ENCODE data around the gene TRIM37.
"Not testable (repeated sequence)": the region's sequence is repeated elsewhere in the genome, so short reads cannot be mapped to it uniquely, and the experiment has no call there.

The TRIM37 gene

DNA sequence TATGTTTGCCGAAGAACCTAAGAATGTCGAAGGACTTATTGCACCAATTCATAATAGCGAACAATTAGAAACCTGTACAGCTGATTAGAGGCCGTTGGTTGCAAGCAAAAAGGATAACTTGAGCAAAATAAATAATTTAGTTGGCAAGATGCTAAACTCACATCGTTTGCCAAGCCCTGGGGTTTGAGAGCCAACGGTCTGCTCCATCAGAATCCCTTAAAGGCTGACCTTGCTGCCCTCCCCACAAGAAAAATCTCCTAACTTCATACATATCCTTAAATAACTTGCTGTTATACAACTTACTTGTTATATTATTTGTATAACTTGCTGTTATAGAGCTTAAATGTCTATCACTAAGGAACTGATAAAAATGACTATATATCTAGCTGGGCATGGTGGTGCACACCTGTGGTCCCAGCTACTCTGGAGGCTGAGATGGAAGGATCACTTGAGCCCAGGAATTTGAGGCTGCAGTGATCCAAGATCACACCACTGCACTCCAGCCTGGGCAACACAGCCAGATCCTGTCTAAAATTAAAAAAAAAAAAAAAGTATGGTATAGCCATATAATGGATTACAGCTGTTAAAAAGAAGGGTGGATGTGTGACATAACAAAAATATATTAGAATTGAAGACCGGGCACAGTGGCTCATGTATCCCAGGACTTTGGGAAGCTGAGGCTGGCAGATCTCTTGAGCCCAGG, 1.9 kb upstream of the TRIM37 start:
- no peak for DNase-seq

DNA sequence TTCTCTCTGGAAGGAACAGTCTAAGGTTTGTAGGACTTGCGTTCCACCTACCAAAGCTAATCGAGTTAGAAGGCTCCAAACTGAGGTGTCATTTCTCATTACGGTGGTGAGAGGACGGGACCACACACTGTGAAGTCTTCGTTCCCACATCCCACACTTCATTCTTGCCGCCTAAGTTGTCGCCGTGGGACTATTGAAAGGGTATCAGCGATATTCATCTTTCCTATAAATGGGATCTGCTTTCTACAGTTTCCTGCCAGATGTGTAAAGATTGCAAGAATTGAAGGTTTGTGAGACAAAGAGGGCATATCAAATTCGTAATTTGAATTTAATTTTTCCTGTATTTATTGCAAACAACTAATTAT, 608 bp upstream of the TRIM37 start:
- no peak for DNase-seq

DNA sequence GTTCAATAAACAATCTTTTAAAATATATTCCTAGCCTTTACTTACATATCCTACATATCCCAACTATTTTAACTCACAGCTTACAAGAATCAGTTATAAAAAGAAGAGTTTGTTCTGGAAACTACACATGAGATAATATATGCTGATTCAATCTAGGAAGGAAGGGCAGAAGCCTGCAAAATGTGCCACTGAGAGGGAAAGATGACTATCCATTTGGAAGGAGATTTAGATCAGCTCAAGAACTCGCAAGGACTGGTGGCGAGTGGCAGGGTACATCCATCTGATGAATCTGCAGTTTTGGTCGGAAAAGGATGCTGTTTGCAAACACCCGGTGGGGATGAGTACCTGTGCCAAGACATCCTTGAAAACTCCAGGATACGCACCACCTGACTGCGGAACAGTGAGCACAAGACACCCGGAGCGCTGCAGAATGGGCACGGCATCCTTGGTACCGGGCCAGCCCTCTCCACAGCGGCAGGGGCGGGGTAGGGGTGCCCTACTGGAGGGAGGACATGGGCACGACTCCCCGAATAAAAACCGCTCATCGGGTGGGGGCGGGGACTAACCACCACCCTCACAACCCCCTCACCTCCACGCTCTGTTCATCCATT, 723 bp downstream of the TRIM37 start:
- DNase-seq = peak; percentile 36 to 69 (median 46)

DNA sequence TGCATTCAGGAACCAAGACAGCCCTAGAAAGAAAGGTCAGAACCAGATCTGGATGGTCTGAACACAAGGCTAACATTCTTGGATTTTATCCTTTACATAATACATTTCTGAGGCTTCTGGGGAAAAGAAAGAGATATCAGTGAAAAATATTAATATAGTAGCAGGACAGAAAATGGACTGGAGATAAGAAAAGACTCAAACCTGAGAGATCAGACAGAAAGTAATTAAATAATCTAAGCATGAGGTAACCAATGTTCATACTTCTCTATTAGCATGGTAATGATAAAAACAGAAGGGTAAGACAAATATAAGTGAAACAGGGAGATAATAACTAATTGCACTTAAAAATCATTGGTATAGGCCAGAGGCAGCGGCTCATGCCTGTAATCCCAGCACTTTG, 5.5 kb downstream of the TRIM37 start:
- DNase-seq = no peak

DNA sequence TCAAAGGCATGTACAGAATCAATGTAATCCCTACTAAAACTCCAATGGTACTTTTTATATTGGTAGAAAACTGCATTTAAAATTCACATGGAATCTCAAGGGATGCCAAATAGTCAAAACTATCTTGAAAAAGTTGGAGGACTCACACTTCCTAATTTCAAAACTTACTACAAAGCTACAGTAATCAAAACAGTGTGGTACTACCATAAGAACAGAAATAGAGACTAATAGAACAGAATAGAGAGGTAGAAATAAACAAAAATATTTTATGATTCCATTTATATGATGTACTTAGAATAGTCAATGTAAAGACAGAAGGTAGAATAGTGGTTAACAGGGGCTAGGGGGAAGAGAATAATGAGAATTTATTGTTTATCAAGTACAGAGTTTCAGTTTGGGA, 8.8 kb downstream of the TRIM37 start:
- no peak for DNase-seq

DNA sequence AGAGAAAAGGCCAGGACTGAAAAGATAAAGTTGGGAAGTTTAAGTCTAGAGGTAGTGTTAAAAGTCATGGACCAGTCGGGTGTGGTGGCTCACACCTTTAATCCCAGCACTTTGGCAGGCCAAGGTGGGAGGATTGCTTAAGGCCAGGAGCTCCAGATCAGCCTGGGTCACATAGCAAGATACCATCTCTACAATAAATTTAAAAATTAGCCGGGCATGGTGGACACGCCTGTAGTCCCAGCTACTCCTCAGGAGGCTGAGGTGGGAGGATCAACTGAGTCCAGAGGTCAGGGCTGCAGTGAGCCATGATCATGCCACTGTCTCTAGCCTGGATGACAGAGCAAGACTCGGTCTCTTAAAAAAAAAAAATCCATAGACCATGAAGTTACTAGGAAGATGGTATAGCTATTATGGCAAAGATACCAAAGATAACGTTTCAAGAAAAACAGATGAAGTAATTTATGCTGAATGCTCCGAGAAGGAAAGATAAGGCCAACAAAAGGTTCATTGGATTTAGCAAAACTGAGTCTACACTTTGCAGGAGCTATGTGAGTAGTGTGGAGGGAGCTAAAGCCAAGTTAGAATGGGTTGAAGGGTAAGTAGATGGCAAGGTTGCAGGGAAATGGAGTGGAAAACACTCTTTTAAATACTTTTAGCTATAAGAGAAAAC, 11.7 kb downstream of the TRIM37 start:
- DNase-seq = no peak

DNA sequence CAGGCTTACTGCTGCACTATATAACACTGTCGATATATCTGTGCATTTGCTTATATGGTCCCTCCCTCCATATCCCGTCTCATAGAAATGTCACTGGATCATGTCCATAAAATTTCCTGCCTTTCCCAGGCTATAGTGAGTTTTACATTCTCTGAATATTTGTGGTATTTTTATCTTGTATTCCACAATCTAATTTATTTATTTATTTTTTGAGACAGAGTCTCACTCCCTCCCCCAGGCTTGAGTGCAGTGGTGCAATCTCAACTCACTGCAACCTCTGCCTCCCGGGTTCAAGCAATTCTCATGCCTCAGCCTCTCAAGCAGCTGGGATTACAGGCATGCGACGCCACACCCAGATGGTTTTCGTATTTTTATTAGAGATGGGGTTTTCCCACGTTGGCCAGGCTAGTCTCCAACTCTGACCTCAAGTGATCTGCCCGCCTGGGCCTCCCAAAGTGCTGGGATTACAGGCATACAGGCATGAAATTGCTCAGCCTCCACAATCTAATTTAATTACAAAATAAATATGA, 12.9 kb downstream of the TRIM37 start:
- no peak for DNase-seq

DNA sequence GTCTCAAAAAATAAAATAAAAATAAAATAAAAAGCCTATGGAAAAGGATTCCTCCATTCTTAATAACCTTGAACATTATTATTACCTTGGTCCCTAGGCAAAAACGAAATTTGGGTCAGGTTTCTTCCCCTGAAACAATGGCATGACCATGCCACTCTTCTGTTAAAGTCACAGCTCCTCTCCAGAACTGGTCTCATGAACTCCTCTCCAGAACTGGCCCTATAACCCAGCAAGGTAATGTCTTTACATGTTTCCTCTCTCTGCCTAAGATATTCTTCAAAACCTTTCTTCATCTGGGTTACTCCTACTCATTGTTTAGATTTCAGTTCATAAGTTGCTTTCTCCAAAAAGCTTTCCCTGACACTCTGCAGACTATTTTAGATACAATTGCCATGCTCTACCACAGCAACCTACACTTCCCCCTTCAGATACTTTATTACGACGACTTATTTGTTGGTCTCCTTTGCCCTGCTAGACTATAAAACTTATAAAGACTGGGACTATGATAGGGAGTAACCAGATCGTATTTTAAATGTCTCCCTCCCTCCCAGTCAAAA, 13.5 kb downstream of the TRIM37 start:
- DNase-seq = no peak

DNA sequence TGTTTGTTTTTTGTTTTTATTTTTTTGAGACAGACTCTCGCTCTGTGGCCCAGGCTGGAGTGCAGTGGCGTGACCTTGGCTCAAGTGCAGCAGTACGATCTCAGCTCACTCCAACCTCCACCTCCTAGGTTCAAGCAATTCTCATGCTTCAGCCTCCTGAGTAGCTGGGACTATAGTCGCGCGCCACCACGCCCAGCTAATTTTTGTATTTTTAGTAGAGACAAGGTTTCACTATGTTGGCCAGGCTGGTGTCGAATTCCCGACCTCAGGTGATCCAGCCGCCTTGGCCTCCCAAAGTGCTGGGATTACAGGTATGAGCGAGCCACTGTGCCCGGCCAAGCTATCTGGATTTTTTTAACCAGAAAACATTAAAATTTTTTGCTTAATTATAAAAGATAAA, 16.1 kb downstream of the TRIM37 start:
- DNase-seq = not testable (repeated sequence)

DNA sequence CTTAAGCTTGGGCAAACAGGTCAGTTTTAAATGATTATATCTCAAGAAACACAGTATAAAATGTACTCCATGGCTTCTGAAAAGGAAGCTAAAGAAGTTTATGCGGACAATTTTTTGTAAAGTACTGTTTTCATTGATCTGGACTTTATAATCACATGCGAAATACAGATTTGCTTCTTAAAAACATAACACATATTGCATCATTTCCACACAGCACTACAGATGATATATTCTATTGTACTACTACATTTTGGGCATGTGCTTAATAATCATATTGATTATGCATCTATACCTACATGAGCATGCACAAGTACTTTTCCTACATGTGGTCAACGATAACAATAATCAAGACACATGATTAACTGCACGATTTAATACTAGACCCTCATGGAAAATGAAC, 22.5 kb downstream of the TRIM37 start:
- DNase-seq = no peak

DNA sequence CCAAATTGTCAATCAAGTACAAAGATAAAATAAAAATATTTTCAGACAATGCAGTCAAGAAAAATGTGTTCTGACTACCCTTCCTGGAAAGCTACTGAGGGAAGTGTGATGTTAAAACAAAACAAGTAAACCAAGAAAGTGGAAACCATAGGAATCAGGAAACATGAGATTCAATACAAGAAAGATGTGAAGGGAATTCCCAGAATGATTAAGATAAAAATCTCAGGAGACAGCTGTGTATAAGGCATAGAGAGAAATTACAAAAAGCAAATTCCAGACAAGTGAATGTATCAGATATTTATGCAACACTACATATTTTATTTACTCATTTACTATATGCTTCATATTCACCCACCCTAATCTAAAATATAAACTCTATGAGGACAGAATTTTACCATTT, 32.2 kb downstream of the TRIM37 start:
- no peak for DNase-seq

DNA sequence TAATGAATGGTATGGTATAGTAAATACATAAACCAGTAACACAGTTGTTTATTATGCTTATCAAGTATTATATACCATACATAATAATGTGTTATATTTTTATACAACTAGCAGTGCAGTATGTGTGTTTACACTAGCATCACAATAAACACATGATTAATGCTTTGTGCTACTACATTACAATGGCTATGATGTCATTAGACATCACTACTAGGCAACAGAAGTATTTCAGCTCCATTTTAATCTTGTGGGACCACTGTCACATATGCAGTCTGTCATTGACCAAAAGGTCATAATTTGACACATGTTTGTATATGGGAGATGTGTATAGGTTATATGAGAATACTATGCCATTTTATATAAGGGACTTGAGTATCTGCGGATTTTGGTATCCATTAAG, 32.7 kb downstream of the TRIM37 start:
- no peak for DNase-seq

DNA sequence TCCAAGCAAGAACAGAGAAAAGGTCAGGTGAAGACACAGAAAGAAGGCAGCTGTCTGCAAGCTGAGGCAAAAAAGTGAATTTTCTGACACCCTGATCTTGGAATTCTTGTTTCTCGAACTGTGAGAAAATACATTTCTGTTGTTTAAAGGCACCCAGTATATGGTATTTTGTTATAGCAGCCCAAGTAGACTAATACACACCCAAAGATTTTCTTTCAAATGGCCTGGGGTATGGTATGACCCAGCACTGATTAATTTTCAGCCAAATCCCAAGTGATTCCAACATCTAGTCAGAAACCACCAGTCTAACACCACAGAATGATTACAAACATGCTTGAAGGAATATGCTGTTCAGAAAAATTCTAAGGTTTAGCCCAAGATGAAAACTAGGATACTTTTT, 36.8 kb downstream of the TRIM37 start:
- DNase-seq = no peak

DNA sequence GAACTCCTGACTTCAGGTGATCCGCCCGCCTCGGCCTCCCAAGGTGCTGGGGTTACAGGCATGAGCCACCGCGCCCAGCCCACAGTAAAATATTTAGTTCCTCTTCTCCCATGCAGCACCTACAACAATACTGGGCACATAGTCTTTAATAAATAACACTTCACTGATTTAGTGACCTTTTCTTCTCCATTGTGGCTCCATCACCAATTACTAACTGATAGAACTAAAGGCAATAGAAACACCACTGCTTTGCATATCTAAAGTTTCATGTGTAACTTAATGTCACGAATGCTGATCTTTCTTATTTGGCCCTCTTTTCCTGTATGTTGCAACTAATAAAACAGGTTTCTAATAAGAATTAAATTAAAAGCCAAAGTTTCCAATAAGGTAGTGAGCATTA, 38.9 kb downstream of the TRIM37 start:
- DNase-seq = no peak

DNA sequence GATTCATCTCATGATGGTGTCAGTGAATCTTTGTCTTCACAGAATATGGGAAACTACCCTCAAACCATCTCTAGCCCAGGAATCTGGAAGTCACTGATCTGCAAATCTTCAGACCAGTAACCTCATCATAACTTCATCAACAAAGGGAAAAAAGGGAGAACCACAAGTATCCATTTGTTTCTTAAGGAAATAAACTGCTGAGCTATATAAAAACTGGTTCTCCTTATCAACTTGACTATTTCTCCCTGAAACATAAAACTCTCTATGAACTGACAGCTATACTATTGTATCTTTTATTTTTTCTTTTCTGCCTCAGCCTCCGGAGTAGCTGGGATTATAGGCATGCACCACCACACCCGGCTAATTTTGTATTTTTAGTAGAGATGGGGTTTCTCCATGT, 39.3 kb downstream of the TRIM37 start:
- DNase-seq = no peak

DNA sequence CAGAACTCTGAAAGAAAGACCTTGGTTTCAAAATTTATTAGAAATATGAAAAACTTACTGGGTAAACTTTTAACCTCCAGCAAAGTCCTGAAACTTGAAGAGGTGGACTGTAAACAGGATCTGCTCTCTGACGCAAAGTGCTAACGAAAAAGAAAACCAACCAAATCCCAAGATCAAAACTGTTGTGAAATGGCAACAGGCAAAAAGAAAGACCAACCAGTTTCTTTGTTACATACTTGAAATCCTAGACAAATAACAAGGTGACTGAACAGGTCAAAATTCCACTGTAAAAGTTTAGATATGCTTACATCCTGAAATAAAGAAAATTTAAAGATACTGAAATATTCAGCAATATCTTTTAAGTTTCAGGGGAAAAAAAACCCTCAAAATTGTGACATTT, 44.2 kb downstream of the TRIM37 start:
- DNase-seq = no peak

DNA sequence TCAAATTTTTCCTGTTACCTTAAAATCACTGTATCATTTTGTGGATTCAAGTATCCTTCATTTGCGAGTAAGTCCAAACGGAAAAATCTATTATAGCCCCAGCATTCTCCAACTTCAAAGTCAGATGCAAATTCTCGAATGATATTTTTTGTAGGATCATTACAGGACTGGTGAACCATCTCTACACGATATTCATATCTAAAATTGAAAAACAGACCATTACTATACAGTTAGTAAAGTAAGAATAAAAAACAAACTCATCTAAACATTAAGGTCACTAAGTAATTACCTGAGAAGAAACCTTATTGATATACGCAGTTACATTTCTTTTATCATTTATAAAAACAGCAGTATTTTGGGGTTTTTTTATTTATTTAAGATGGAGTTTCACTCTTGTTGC, 49.8 kb downstream of the TRIM37 start:
- DNase-seq = no peak

DNA sequence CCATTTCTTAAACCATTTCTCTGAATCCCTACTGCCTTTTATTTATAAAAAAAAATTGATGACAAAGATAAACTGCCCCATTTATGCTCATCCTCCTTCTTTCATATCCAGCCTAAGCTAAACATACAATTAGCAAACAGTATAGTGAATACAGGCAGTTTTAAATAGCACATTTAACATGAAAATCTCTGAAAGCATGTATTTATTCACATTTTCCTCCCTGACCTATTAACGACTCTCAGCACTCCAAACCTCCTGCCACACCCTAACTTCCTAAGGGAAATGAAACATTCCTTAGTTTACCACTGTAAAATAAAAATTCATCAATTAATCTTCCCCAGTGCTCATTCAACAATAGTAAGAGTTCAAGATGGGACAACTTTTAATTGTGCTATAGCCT, 56.9 kb downstream of the TRIM37 start:
- no peak for DNase-seq

DNA sequence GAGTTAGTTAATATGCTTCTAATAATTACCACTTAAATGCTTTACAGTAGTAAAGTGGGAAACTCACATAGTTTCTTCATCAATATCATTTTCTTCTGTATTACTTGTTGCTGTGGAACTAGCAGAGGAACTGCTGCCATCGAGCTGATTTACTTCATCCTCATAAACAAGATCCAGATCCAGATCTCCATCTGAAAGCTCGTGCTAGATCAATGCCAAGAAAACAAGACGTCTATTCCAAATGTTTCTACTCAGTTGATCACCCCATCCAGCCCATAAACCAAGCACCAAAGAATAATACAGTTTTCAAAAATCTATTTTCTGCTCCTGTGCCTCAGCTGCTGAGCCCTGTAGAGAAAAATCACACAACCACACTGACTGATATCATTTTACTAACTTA, 59.1 kb downstream of the TRIM37 start:
- no peak for DNase-seq

DNA sequence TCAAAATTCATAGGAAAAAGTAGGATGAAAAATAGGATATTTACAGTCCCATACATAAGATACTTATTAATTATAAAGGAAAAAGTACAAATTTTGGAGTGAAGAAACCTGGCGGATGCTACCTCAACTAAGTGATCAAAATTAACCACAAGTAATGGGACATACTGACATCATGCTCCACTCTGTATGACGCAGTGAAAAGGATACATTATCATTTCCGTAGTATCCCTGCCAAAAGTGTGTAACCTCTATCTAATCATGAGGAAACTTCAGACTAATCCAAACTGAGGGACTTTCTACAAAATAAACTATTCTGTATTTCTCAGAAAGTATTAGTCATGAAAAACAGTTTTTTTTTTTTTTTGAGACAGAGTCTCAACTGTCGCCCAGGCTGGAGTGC, 60.5 kb downstream of the TRIM37 start:
- peak in 1 of 3 donors; percentile 25 for DNase-seq

DNA sequence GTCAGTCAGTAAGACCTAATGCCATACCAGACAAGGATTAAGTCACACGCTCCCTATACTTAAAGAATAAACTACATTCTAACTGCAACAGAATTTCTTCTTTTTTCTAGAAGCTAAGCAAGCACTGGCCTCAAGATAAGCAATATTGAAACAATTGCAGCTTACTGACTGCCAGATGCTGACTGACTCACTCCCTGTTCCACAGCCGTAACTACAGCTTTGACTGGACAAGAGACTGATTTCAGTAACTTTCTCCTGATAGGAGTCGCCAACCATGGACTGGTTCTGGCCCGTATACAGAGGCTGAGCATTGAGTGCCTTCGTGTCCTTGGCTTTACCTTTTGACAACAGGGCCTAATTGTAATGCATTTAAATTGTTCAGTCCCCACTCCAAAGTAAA, 67.9 kb downstream of the TRIM37 start:
- no peak for DNase-seq

DNA sequence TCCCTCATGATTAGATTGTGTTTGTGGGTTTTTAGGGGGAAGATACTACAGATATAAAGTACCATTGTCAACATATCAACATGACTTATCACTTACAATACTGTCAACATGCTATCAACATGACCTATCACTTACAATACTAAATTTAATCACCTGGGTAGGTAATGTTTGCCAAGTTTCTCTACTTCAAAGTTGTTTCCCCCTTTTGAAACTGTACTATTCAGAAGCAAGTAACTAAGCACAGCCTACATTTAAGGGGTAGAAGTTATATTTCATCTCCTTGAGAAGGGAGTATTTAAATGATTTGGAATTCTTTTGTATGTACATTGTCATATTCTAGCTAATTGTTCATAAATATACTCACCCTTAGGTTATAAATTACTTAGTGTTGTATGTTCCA, 68.7 kb downstream of the TRIM37 start:
- DNase-seq = no peak

DNA sequence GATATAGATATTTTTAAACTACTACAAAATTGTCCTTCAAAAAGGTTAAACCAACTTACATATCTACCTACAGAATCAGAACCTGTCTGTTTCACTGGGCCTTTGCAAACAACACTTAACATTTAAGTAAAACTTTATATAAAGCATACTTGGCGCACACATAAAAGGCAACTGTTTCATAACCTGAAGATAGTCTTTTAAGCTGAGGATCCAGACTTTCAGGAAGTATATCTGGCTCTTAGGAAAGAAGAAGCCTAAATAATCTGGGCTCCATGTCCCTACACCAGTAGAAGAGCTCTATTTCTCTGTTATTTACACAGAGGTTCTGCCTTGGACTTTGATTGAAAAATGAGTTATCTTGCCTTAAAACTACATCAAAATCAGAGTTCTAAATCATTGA, 75.9 kb downstream of the TRIM37 start:
- DNase-seq = no peak

DNA sequence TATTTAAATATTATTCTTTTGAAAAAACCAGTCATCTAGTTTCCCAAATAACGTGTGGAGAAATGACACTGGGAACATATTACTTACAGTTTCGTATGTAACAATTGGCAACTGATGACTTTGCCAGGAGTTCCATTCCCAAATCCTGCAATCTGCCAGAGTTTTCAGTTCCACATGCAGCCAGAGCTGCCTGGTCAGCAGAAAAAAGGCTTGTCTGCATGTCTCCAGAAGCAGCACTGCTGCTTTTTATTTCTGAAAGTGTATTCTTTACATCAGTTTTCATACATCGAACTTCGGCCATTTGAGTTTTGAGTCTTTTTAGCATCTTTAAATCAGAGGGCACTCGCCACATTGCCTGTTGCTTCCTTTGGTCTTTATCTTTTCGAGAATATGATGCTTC, 78.4 kb downstream of the TRIM37 start:
- peak in 2 of 3 donors; percentile 4 to 20 for DNase-seq
